ENCODE measurements around the gene EREG. TPM values are rescaled to one million over a fixed set of nuclear protein-coding genes. Genes with fewer than 3 reads are reported as not detected.

The EREG gene, protein sequence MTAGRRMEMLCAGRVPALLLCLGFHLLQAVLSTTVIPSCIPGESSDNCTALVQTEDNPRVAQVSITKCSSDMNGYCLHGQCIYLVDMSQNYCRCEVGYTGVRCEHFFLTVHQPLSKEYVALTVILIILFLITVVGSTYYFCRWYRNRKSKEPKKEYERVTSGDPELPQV
- not detected in 2 replicates for total RNA-seq

DNA sequence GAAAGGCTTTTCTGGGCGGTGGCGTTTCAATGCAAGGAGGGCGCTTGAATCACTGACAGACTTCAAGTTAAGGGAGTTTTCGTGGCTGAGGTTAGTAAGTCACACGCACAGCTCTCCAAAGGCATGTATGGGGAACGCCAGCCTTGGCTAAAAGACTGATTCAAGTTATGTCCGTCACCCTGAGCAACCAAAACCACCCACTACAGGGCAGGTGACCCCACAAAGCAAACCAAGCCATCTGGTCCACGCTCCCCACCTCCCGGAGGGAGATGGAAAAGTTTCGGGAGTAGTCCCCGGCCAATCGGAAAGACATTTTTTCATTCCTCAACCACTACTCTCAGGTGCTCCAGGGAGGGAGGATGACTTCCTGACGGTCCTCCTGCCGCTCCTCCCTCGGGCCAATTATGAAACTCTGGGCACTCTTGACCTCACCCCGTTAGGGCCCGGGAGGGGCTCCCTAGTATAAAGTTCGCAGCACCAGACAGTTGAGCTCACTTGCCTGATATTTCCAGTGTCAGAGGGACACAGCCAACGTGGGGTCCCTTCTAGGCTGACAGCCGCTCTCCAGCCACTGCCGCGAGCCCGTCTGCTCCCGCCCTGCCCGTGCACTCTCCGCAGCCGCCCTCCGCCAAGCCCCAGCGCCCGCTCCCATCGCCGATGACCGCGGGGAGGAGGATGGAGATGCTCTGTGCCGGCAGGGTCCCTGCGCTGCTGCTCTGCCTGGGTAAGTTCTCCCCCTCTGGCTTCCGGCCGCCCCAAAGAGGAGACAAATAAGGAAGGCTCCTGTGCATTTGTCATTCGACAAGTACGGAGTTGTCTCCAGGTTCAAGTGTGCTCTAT, at the start of gene EREG:
Gene EREG (plus strand): TSS at position 494 of the 840 bp plus-strand sequence. CDS start 164 bp downstream, at position 658.

Other genes starting within 250 kb of the EREG start
- 36.8 and 43.9 TPM in 2 replicates for gene MTHFD2L, start 207.0 kb upstream of the EREG start, total RNA-seq
- gene EPGN, start 56.7 kb upstream of the EREG start, total RNA-seq = 0.13 and 0.43 TPM in 2 replicates
- gene AREG, start 80.0 kb downstream of the EREG start, total RNA-seq = 0.36 TPM in 1 of 2 replicates, not detected in the other

Measured in thoracic aorta endothelial cell (primary cell).